Hepatocyte (in vitro differentiated cells): ENCODE data around the gene USP10. TPM values are rescaled to one million over a fixed set of nuclear protein-coding genes. Genes with fewer than 3 reads are reported as not detected.

Experiments
- DNase-seq: peaks from one replicate; pipeline ENCODE4 v3.0.0-alpha.2; 2016; ENCODE audit warnings: low spot score
- H2AFZ ChIP-seq: fragments of 200-600 bp; sonication (generic); 2 replicates; pipeline ENCODE4 v1.6.0; 2016; ENCODE audit warnings: antibody characterized with exemption, mild to moderate bottlenecking
- H3K27ac ChIP-seq: fragments of 200-600 bp; sonication (generic); 2 replicates; pipeline ENCODE4 v1.5.1; 2016; ENCODE audit warnings: mild to moderate bottlenecking
- H3K27me3 ChIP-seq: fragments of 200-600 bp; sonication (generic); 2 replicates; pipeline ENCODE4 v1.6.1; 2016
- H3K36me3 ChIP-seq: fragments of 200-600 bp; sonication (generic); replicated peaks from 2 replicates; pipeline ENCODE4 v1.5.1; 2016; ENCODE audit warnings: low read depth; ENCODE audit not compliant: insufficient read depth
- H3K4me1 ChIP-seq: fragments of 200-600 bp; sonication (generic); 2 replicates; pipeline ENCODE4 v1.5.1; 2016; ENCODE audit warnings: mild to moderate bottlenecking, moderate library complexity; ENCODE audit not compliant: insufficient read depth
- H3K4me2 ChIP-seq: fragments of 200-600 bp; sonication (generic); 2 replicates; pipeline ENCODE4 v1.6.0; 2016
- H3K4me3 ChIP-seq: fragments of 200-600 bp; sonication (generic); 2 replicates; pipeline ENCODE4 v1.5.1; 2016; ENCODE audit warnings: mild to moderate bottlenecking
- H3K79me2 ChIP-seq: fragments of 200-600 bp; sonication (generic); 2 replicates; pipeline ENCODE4 v1.6.0; 2017; ENCODE audit warnings: mild to moderate bottlenecking
- H3K9me2 ChIP-seq: fragments of 200-600 bp; sonication (generic); replicated peaks from 2 replicates; pipeline ENCODE4 v1.6.0; 2017; ENCODE audit warnings: mild to moderate bottlenecking; ENCODE audit not compliant: insufficient read depth
- H3K9me3 ChIP-seq: fragments of 200-600 bp; sonication (generic); 2 replicates; pipeline ENCODE4 v1.5.1; 2016; ENCODE audit warnings: low read depth, mild to moderate bottlenecking
- H4K20me1 ChIP-seq: fragments of 200-600 bp; sonication (generic); 2 replicates; pipeline ENCODE4 v1.6.0; 2016; ENCODE audit warnings: mild to moderate bottlenecking; ENCODE audit not compliant: insufficient read depth, poor library complexity, severe bottlenecking
- CTCF ChIP-seq: fragments of 200-600 bp; sonication (generic); IDR thresholded peaks from 2 replicates; pipeline ENCODE4 v1.5.1; 2016; ENCODE audit warnings: antibody characterized with exemption, mild to moderate bottlenecking; ENCODE audit not compliant: poor library complexity
- EZH2 ChIP-seq: fragments of 200-600 bp; sonication (generic); IDR thresholded peaks from 2 replicates; pipeline ENCODE4 v1.6.1; 2016; ENCODE audit warnings: antibody characterized with exemption, mild to moderate bottlenecking, borderline replicate concordance
- EZH2phosphoT487 ChIP-seq: fragments of 200-600 bp; sonication (generic); IDR thresholded peaks from one replicate; pipeline ENCODE4 v1.6.1; 2018; ENCODE audit warnings: antibody characterized with exemption, mild to moderate bottlenecking, low read depth, moderate library complexity; ENCODE audit not compliant: unreplicated experiment, severe bottlenecking
- WGBS: methylation state at CpG from one replicate; pipeline ENCODE4 v1.1.6; 2016; ENCODE audit warnings: low lambda C conversion rate; ENCODE audit errors: missing lambda C conversion rate; 5-methylcytosine and 5-hydroxymethylcytosine counted together
- polyA plus RNA-seq: library from polyadenylated mRNA; unstranded; fragments of >200 nt; fragmentation: Nextera tagmentation; extraction: Ambion mirVana; gene quantifications from 2 replicates; pipeline ENCODE4 v1.2.1, GENCODE V29; 2016
- total RNA-seq: library from RNA; depleted of rRNA; stranded (reverse); fragments of >200 nt; gene quantifications from 2 replicates; pipeline ENCODE4 v1.2.3, GENCODE V29; 2014

The USP10 gene
- total and polyA plus RNA-seq, 2 experiments from 2014 or later = 53.1 to 62.4 TPM

- no peaks in the 10 kb centered on the region for H3K79me2 ChIP-seq
Measured at GRCh38 chr16:84661418-84662060, 38.3 kb upstream of the USP10 start.

GRCh38 chr16:84662471-84662870 lies 37.3 kb upstream of the USP10 start:
- Histone ChIP-seq H3K27me3 (no peaks in the 10 kb centered on the region), H3K27ac (no peak overlapping the region), H3K79me2 (no peaks in the 10 kb centered on the region), H3K36me3 (no peaks in the 10 kb centered on the region), H3K4me1 (no peaks in the 10 kb centered on the region), H2AFZ (no peak overlapping the region), H3K4me3 (no peak overlapping the region), H4K20me1 (no peaks in the 10 kb centered on the region), H3K9me3 (no peaks in the 10 kb centered on the region), H3K9me2 (no peaks in the 10 kb centered on the region), H3K4me2 (no peak overlapping the region)
- DNase-seq = no peak
- WGBS = 88% methylated on average over 9 of the region's 9 CpGs
- TF ChIP-seq EZH2 (no peak), CTCF (no peak), EZH2phosphoT487 (no peak)

More at GRCh38 chr16:84661418-84662060, 38.3 kb upstream of the USP10 start:
- no peak for TF ChIP-seq EZH2
- no peak for TF ChIP-seq EZH2phosphoT487
- TF ChIP-seq CTCF = no peak
- no peaks in the 10 kb centered on the region for H3K9me3 ChIP-seq
- no peaks in the 10 kb centered on the region for H4K20me1 ChIP-seq
- no peak overlapping the region for H3K4me2 ChIP-seq
- no peaks in the 10 kb centered on the region for H3K27me3 ChIP-seq
- no peaks in the 10 kb centered on the region for H3K36me3 ChIP-seq
- H3K9me2 ChIP-seq = no peaks in the 10 kb centered on the region
- WGBS = 96% methylated on average over 51 of the region's 51 CpGs
- no peak overlapping the region for H3K4me3 ChIP-seq
- no peaks in the 10 kb centered on the region for H3K4me1 ChIP-seq
- no peak overlapping the region for H3K27ac ChIP-seq
- no peak for DNase-seq
- H2AFZ ChIP-seq = no peak overlapping the region

- 76% methylated on average over 9 of the region's 9 CpGs for WGBS
- no peaks in the 10 kb centered on the region for H3K4me1 ChIP-seq
- H2AFZ ChIP-seq = no peak overlapping the region
- H3K27ac ChIP-seq = no peak overlapping the region
- H3K79me2 ChIP-seq = no peaks in the 10 kb centered on the region
- DNase-seq = no peak
- TF ChIP-seq EZH2phosphoT487 (no peak), CTCF (no peak), EZH2 (no peak)
- H3K9me3 ChIP-seq = no peaks in the 10 kb centered on the region
- H4K20me1 ChIP-seq = no peaks in the 10 kb centered on the region
- no peaks in the 10 kb centered on the region for H3K36me3 ChIP-seq
- H3K4me2 ChIP-seq = no peak overlapping the region
- no peak overlapping the region for H3K4me3 ChIP-seq
- no peaks in the 10 kb centered on the region for H3K27me3 ChIP-seq
- H3K9me2 ChIP-seq = no peaks in the 10 kb centered on the region
Measured at GRCh38 chr16:84663433-84664101, 36.2 kb upstream of the USP10 start.
